PC-9 (cell line): ENCODE measurements around the gene ATP11A.

ENCODE experiments used
- EZH2 ChIP-seq: fragments of 200-600 bp; sonication (generic); IDR thresholded peaks from 2 replicates; pipeline ENCODE4 v1.8.0; 2017; ENCODE audit warnings: antibody characterized with exemption, low read depth
- TF ChIP-seq, protein P1 (sequence below): fragments of 200-600 bp; sonication (generic); conservative IDR thresholded peaks from 2 replicates; pipeline ENCODE4 v1.6.1; 2017; ENCODE audit warnings: mixed run types, antibody characterized with exemption, mild to moderate bottlenecking, moderate library complexity

- TF ChIP-seq, protein P1, sequence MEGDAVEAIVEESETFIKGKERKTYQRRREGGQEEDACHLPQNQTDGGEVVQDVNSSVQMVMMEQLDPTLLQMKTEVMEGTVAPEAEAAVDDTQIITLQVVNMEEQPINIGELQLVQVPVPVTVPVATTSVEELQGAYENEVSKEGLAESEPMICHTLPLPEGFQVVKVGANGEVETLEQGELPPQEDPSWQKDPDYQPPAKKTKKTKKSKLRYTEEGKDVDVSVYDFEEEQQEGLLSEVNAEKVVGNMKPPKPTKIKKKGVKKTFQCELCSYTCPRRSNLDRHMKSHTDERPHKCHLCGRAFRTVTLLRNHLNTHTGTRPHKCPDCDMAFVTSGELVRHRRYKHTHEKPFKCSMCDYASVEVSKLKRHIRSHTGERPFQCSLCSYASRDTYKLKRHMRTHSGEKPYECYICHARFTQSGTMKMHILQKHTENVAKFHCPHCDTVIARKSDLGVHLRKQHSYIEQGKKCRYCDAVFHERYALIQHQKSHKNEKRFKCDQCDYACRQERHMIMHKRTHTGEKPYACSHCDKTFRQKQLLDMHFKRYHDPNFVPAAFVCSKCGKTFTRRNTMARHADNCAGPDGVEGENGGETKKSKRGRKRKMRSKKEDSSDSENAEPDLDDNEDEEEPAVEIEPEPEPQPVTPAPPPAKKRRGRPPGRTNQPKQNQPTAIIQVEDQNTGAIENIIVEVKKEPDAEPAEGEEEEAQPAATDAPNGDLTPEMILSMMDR, result no peak
- no peak for TF ChIP-seq EZH2
These were observed 95.6 kb downstream of the ATP11A start for GRCh38 chr13:112785483-112785856.
